Measurements from ENCODE around the gene MAP3K10.
A peak's percentile ranks its signal among the peaks of the same experiment; 100 is the strongest.

The MAP3K10 gene

GRCh38 chr19:40216777-40217026 is 25.5 kb downstream of the MAP3K10 start (continued):
- TF ChIP-seq ZNF174 (tag by site-specific recombination; IDR thresholded peaks at IDR 0.05) (no peak), ZNF324 (tag by site-specific recombination; IDR thresholded peaks at IDR 0.05) (no peak), ZNF558 (tag by site-specific recombination; IDR thresholded peaks at IDR 0.05) (no peak), ZNF266 (tag by site-specific recombination; IDR thresholded peaks at IDR 0.05; ENCODE audit: low read depth) (no peak), OSR2 (tag by site-specific recombination; IDR thresholded peaks at IDR 0.05) (no peak)

GRCh38 chr19:40217027-40217810 is 26.0 kb downstream of the MAP3K10 start:
- CTCF ChIA-PET = interaction anchor here (0.5 to 5.1 kb wide), 19 partner anchors 11 to 1854 kb away, joined by 3 to 52 read pairs (median 4); partner anchors contain the start of gene ZNF546
- no peak overlapping the region for H3K27ac ChIP-seq (ENCODE audit: extremely low read depth, low read depth, low read length)
- H3K4me1 ChIP-seq (ENCODE audit: control insufficient read depth, insufficient read depth, low read length) = peaks cover 18% of the 10 kb centered on the region
- peaks cover 0 to 12% of the 10 kb centered on the region in 2 experiments; a peak in 2 of 3 replicates for H3K36me3 ChIP-seq (ENCODE audit: control insufficient read depth in 2 of 2, insufficient read depth in 1 of 2, low read length in 2 of 2)
- POLR2A ChIA-PET = interaction anchor here (0.8 to 1.7 kb wide), 3 partner anchors 8 to 126 kb away, joined by 3 to 6 read pairs (median 3); partner anchors contain the start of gene ZNF780A
- H3K4me3 ChIP-seq (ENCODE audit: low read depth, low read length) = no peak overlapping the region
- H3K9me3 ChIP-seq (ENCODE audit: control insufficient read depth, insufficient read depth, low read depth, low read length) = peaks cover 3% of the 10 kb centered on the region
- TF ChIP-seq ZNF707 (tag by site-specific recombination; IDR thresholded peaks at IDR 0.05) (no peak), ZNF776 (tag by site-specific recombination; IDR thresholded peaks at IDR 0.05; ENCODE audit: borderline replicate concordance) (no peak), GLIS2 (tag by site-specific recombination; IDR thresholded peaks at IDR 0.05) (peak; percentile 53; the same call in 1 of the 2 replicates), GLIS1 (tag by site-specific recombination; IDR thresholded peaks at IDR 0.05) (peak; percentile 34), ZNF394 (tag by site-specific recombination; IDR thresholded peaks at IDR 0.05; ENCODE audit: borderline replicate concordance) (peak; percentile 38; the same call in 1 of the 2 replicates), ZIC2 (tag by site-specific recombination; IDR thresholded peaks at IDR 0.05) (peak; percentile 66), EGR2 (tag by site-specific recombination; IDR thresholded peaks at IDR 0.05; ENCODE audit: low read depth) (0 out of 2 replicates have a peak, but pooled peaks have one; percentile 12), ZBTB26 (tag by site-specific recombination; optimal IDR thresholded peaks at IDR 0.05) (peak; percentile 50), ZNF426 (tag by site-specific recombination; IDR thresholded peaks at IDR 0.05) (no peak), ZBTB8A (tag by site-specific recombination; IDR thresholded peaks at IDR 0.05) (peak; percentile 81), KLF8 (tag by site-specific recombination; IDR thresholded peaks at IDR 0.05) (peak; percentile 78; the same call in 1 of the 2 replicates), ZNF473 (tag by site-specific recombination; IDR thresholded peaks at IDR 0.05) (no peak), ZNF660 (tag by site-specific recombination; IDR thresholded peaks at IDR 0.05) (0 out of 2 replicates have a peak, but pooled peaks have one; percentile 19), SCRT2 (tag by site-specific recombination; IDR thresholded peaks at IDR 0.05) (peak; percentile 77), ZNF2 (tag by site-specific recombination; IDR thresholded peaks at IDR 0.05) (0 out of 2 replicates have a peak, but pooled peaks have one; percentile 34), REPIN1 (tag by site-specific recombination; IDR thresholded peaks at IDR 0.05; ENCODE audit: low read depth) (peak; percentile 79; the same call in 1 of the 2 replicates), ZNF792 (tag by site-specific recombination; IDR thresholded peaks at IDR 0.05) (no peak), ZSCAN23 (tag by site-specific recombination; IDR thresholded peaks at IDR 0.05) (0 out of 2 replicates have a peak, but pooled peaks have one; percentile 35), ZNF16 (tag by site-specific recombination; IDR thresholded peaks at IDR 0.05; ENCODE audit: low read depth) (no peak), GLI4 (tag by site-specific recombination; IDR thresholded peaks at IDR 0.05) (no peak), ZSCAN30 (tag by site-specific recombination; IDR thresholded peaks at IDR 0.05) (peak; percentile 57; the same call in 1 of the 2 replicates), ZNF354C (tag by site-specific recombination; IDR thresholded peaks at IDR 0.05; ENCODE audit: borderline replicate concordance, low read depth) (no peak), ZBTB17 (tag by site-specific recombination; IDR thresholded peaks at IDR 0.05) (peak; percentile 58; the same call in 1 of the 2 replicates), ZNF280D (tag by site-specific recombination; IDR thresholded peaks at IDR 0.05) (peak; percentile 74; the same call in 1 of the 2 replicates), ZNF785 (tag by site-specific recombination; IDR thresholded peaks at IDR 0.05) (no peak)
- TF ChIP-seq, protein P1, sequence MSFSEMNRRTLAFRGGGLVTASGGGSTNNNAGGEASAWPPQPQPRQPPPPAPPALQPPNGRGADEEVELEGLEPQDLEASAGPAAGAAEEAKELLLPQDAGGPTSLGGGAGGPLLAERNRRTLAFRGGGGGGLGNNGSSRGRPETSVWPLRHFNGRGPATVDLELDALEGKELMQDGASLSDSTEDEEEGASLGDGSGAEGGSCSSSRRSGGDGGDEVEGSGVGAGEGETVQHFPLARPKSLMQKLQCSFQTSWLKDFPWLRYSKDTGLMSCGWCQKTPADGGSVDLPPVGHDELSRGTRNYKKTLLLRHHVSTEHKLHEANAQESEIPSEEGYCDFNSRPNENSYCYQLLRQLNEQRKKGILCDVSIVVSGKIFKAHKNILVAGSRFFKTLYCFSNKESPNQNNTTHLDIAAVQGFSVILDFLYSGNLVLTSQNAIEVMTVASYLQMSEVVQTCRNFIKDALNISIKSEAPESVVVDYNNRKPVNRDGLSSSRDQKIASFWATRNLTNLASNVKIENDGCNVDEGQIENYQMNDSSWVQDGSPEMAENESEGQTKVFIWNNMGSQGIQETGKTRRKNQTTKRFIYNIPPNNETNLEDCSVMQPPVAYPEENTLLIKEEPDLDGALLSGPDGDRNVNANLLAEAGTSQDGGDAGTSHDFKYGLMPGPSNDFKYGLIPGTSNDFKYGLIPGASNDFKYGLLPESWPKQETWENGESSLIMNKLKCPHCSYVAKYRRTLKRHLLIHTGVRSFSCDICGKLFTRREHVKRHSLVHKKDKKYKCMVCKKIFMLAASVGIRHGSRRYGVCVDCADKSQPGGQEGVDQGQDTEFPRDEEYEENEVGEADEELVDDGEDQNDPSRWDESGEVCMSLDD (tag by site-specific recombination; IDR thresholded peaks at IDR 0.05) = 0 out of 2 replicates have a peak, but pooled peaks have one; percentile 34
